GM12875 (cell line): ENCODE data around the gene RIMS1.

Experiments used
- H3K4me3 ChIP-seq: one replicate; pipeline ENCODE4 v1.5.1; 2011; ENCODE audit warnings: low read depth, low read length, control low read depth
- TF ChIP-seq, protein P1 (sequence below): IDR thresholded peaks from 2 replicates; pipeline ENCODE4 v1.5.1; 2011; ENCODE audit warnings: low read depth, mild to moderate bottlenecking, control low read depth, inconsistent platforms, low read length, moderate library complexity, borderline replicate concordance; ENCODE audit not compliant: insufficient read depth

Gene RIMS1

DNA sequence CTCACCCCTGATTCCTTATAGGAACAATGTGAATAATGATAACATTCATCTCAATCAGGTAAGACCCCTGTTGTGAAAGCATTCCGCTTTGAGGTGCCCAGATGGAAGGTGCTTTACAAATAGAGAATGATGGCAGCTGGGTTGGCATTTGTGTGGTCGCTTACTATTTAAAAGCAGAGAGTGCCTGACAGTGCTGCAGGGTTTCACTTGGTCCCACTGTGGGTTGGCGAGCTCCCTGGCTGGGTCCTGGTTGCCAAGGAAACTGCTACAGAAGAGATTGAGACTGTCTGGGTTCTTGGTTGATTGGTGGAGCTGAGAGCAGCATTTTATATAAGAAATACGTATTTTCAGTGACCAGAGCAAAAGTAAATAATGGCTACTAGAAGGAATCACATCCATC lies 528.3 kb downstream of the RIMS1 start:
- H3K4me3 ChIP-seq, result no peak overlapping the region
- TF ChIP-seq, protein P1, sequence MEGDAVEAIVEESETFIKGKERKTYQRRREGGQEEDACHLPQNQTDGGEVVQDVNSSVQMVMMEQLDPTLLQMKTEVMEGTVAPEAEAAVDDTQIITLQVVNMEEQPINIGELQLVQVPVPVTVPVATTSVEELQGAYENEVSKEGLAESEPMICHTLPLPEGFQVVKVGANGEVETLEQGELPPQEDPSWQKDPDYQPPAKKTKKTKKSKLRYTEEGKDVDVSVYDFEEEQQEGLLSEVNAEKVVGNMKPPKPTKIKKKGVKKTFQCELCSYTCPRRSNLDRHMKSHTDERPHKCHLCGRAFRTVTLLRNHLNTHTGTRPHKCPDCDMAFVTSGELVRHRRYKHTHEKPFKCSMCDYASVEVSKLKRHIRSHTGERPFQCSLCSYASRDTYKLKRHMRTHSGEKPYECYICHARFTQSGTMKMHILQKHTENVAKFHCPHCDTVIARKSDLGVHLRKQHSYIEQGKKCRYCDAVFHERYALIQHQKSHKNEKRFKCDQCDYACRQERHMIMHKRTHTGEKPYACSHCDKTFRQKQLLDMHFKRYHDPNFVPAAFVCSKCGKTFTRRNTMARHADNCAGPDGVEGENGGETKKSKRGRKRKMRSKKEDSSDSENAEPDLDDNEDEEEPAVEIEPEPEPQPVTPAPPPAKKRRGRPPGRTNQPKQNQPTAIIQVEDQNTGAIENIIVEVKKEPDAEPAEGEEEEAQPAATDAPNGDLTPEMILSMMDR, result no peak

DNA sequence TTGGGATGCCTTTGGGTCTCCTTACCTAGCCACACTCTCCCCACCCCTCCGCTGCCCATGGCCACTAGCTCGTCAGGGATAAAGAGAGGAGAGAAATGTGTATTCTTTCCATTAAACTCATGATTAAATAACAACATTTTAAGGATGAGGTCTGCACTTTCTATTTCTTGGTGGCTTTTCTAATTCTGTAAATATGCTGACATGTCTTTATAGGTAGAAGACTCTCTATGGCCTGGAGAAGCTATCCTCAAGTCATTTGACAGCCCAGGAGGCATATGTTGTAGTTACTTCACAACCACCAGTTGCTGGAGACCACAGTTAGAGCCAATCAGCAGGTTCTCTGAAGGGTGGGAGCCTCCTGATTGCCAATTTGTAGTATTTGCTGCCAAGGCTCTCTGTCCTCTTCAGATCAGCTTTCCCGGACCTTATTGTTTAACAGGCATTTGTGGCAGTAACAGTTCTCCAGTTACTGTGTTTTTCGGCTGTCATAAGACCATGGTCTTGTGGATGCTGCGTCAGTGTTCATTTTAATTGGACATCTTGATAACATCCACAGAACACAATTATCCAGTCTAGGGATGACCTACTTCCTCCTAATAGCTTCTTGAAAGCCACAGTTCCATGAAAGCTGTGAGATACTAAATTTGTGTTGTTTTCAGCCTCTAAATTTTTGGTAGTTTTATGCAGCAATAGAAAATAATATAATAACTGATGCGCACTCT lies 530.6 kb downstream of the RIMS1 start:
- H3K4me3 ChIP-seq, result no peak overlapping the region
- TF ChIP-seq, protein P1, result no peak

DNA sequence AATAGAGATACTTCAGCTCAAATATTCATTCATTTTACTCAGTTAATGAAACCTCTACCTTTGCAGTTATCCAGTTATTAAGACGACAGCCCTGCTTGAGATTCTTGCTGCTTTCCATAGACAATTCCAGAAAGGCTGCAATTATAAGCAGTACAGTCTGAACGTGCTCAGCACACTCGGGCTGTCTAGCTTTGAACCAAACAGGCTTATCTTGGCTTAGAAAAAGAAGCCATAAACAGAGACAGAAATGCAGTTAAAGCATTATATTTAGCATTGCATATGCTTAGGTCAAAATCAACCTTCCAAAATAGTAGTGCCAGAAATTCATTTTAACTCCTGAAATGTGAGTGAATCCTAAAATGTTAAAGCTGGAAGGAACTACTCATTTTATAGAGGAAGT lies 531.4 kb downstream of the RIMS1 start:
- TF ChIP-seq, protein P1, result no peak
- H3K4me3 ChIP-seq, result no peak overlapping the region

DNA sequence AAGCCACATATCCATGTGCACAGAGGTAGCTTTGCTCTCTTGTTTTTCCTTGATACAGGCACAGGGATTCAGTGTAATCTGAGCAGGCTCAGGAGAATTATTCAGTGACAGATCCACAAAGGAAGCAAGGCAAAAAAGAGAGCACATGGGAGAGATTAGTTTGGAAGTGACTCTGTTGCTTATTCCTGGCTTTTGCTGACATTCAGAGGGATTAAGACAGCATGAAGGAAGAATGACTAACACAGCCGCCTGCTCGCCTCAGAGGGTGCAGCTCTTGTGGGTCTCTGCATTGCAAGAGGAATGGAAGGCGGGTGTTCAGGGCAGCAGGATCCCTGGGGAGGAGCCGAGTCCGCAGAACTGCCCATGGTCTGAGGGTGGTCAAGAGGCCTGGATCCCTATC lies 532.1 kb downstream of the RIMS1 start:
- no peak overlapping the region for H3K4me3 ChIP-seq
- TF ChIP-seq, protein P1, result no peak

DNA sequence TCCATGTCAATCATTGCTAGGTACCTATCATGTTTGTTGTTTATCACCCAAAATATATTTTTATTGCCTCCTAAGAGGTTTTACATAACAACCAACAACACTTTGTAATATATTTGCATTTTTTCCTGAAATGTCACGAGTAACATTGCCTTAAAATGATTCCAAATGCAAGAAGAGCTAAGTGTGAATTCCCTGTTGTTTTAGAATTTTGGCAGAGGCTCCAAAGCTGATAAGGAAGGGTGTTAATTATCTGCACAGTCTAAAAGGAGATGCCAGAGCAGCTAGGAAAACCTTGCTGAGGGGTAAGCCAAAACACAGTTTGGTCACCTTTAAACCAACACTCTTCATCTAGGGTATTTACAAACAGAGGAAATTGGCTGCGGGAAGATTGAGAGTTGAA lies 533.6 kb downstream of the RIMS1 start:
- no peak overlapping the region for H3K4me3 ChIP-seq
- TF ChIP-seq, protein P1, result no peak

DNA sequence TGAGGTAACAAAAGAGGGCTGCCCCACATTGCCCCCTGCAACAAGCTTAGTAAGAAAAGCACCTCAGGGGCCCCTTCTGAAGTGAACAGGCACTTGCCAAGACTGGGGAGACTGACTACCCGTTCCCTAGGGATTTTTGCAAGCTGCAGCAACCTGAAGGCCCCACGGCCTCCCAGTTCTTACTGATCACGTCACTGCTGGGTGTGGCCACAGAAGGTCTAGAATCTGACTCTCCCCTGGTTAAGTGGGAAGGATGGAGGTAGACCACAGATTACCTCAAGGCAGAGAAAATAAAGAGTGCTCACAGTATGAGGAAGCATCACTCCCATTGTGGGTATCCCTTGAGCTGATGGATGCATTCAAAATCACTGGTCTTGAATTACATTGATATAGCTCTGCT lies 534.1 kb downstream of the RIMS1 start:
- TF ChIP-seq, protein P1, result no peak
- H3K4me3 ChIP-seq, result no peak overlapping the region

DNA sequence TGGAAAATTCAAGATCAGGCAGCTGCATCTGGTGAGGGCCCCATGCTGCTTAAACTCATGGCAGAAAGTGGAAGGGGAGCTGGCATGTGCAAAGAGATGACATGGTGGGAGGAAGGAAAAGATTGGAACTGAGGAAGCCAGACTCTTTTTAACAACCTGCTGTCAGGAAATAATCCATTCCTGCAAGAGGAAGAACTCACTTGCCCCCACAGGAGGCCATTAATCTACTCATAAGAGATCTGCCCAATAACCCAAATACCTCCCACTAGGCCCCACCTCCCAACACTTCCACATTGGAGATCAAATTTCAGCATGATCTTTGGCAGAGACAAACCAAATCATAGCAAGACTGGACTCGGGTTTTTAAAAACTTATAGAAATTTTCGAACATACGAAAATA lies 535.0 kb downstream of the RIMS1 start:
- H3K4me3 ChIP-seq, result no peak overlapping the region
- TF ChIP-seq, protein P1, result no peak
